Activated naive CD4-positive, alpha-beta T cell treated with anti-CD3 and anti-CD28 coated beads, Interleukin-2, amount 10 ng/mL, durations not matched to agents 7 days and 5 days (primary cell): Measurements from ENCODE around the gene CCDC120.

Source experiments
- CTCF ChIA-PET: fragments of 350-600 bp; sonication (Branson Sonifier 250); formaldehyde crosslinking; loops from one replicate; lab custom pipeline; 2021; ENCODE audit warnings: antibody characterized with exemption; lab: Charles Lee
- DNase-seq: peaks from one replicate; pipeline ENCODE4 v3.0.0-alpha.2; 2020
- H3K27ac Mint-ChIP-seq: one replicate; pipeline ENCODE4 v1.8.0; 2021; ENCODE audit warnings: mild to moderate bottlenecking, moderate library complexity, mixed read lengths
- H3K27me3 Mint-ChIP-seq: one replicate; pipeline ENCODE4 v1.8.0; 2021; ENCODE audit warnings: mild to moderate bottlenecking, mixed read lengths
- H3K36me3 Mint-ChIP-seq: one replicate; pipeline ENCODE4 v1.8.0; 2021; ENCODE audit warnings: mixed read lengths
- H3K4me1 Mint-ChIP-seq: one replicate; pipeline ENCODE4 v1.8.0; 2021; ENCODE audit warnings: mixed read lengths
- H3K4me3 Mint-ChIP-seq: one replicate; pipeline ENCODE4 v1.8.0; 2021; ENCODE audit warnings: mild to moderate bottlenecking, moderate library complexity, mixed read lengths
- H3K9me3 Mint-ChIP-seq: one replicate; pipeline ENCODE4 v1.8.0; 2021; ENCODE audit warnings: mixed read lengths

The CCDC120 gene

GRCh38 chrX:49101629-49101984 lies 42.8 kb downstream of the CCDC120 start:
- DNase-seq: peak; percentile 24
- H3K27me3 Mint-ChIP-seq: no peaks in the 10 kb centered on the region
- CTCF ChIA-PET: interaction anchor here (0.8 to 1.0 kb wide), 2 partner anchors 9 to 58 kb away, joined by 3 read pairs; partner anchors contain the start of gene TFE3
- H3K27ac Mint-ChIP-seq: peak overlapping the region; percentile 95
- H3K9me3 Mint-ChIP-seq: no peaks in the 10 kb centered on the region
- H3K4me1 Mint-ChIP-seq: peaks cover 21% of the 10 kb centered on the region
- H3K4me3 Mint-ChIP-seq: peak overlapping the region; percentile 85
- H3K36me3 Mint-ChIP-seq: peaks cover 3% of the 10 kb centered on the region

GRCh38 chrX:49102190-49102589 lies 43.4 kb downstream of the CCDC120 start:
- Mint-ChIP-seq H3K27me3 (no peaks in the 10 kb centered on the region), H3K4me3 (peak overlapping the region; percentile 85), H3K27ac (peak overlapping the region; percentile 58), H3K9me3 (no peaks in the 10 kb centered on the region), H3K4me1 (peaks cover 21% of the 10 kb centered on the region), H3K36me3 (peaks cover 3% of the 10 kb centered on the region)
- DNase-seq: no peak
- CTCF ChIA-PET: interaction anchor here (0.8 kb wide), 1 partner anchor 9 kb away, joined by 3 read pairs; no protein-coding TSS in a partner anchor

GRCh38 chrX:49103637-49104036 lies 44.8 kb downstream of the CCDC120 start:
- DNase-seq: no peak
- Mint-ChIP-seq H3K27me3 (no peaks in the 10 kb centered on the region), H3K27ac (no peak overlapping the region), H3K4me1 (peaks cover 21% of the 10 kb centered on the region), H3K36me3 (peaks cover 3% of the 10 kb centered on the region), H3K9me3 (no peaks in the 10 kb centered on the region), H3K4me3 (no peak overlapping the region)
- CTCF ChIA-PET: no interaction called here

GRCh38 chrX:49106296-49106695 lies 47.5 kb downstream of the CCDC120 start:
- Mint-ChIP-seq H3K4me3 (no peak overlapping the region), H3K4me1 (peaks cover 8% of the 10 kb centered on the region), H3K27ac (no peak overlapping the region), H3K36me3 (peaks cover 10% of the 10 kb centered on the region), H3K27me3 (no peaks in the 10 kb centered on the region), H3K9me3 (no peaks in the 10 kb centered on the region)
- CTCF ChIA-PET: interaction anchor here (0.6 to 1.9 kb wide), 3 partner anchors 14 to 135 kb away, joined by 3 to 4 read pairs (median 4); partner anchors contain the start of gene KCND1
- DNase-seq: no peak

- peaks cover 10% of the 10 kb centered on the region for H3K36me3 Mint-ChIP-seq
- no peaks in the 10 kb centered on the region for H3K9me3 Mint-ChIP-seq
- peak; percentile 26 for DNase-seq
- H3K27me3 Mint-ChIP-seq: no peaks in the 10 kb centered on the region
- H3K4me1 Mint-ChIP-seq: peaks cover 2% of the 10 kb centered on the region
- CTCF ChIA-PET: interaction anchor here (0.6 to 1.9 kb wide), 3 partner anchors 13 to 135 kb away, joined by 3 to 4 read pairs (median 4); partner anchors contain the start of gene KCND1
- no peak overlapping the region for H3K27ac Mint-ChIP-seq
- no peak overlapping the region for H3K4me3 Mint-ChIP-seq
These were observed 48.1 kb downstream of the CCDC120 start for GRCh38 chrX:49106930-49107329.

- DNase-seq: no peak
- H3K27ac Mint-ChIP-seq: no peak overlapping the region
- CTCF ChIA-PET: no interaction called here
- H3K4me3 Mint-ChIP-seq: no peak overlapping the region
- no peaks in the 10 kb centered on the region for H3K27me3 Mint-ChIP-seq
- H3K4me1 Mint-ChIP-seq: no peaks in the 10 kb centered on the region
- no peaks in the 10 kb centered on the region for H3K9me3 Mint-ChIP-seq
- H3K36me3 Mint-ChIP-seq: peaks cover 15% of the 10 kb centered on the region
These were observed 49.8 kb downstream of the CCDC120 start for GRCh38 chrX:49108641-49109040.

DNA sequence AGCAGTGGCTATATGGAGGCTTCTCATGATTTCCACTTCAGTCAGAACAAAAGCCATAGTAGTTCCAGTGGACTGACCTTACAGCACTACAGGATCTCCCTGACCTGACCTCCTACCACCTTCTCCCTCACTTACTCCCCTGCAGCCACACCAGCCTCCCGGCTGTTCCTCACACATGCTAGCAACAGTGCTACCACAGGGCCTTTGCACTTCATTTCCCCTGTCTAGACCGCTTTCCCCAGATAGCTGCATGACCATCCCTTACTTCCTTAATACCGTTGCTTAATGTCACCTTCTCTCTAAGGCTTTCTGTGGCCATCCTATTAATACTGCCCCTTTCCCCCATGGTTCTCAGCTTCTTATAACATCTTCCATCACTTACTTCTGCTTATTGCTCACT lies 51.6 kb downstream of the CCDC120 start:
- Mint-ChIP-seq H3K4me1 (no peaks in the 10 kb centered on the region), H3K4me3 (no peak overlapping the region), H3K27me3 (no peaks in the 10 kb centered on the region), H3K27ac (no peak overlapping the region), H3K9me3 (no peaks in the 10 kb centered on the region), H3K36me3 (peaks cover 18% of the 10 kb centered on the region)
- CTCF ChIA-PET: interaction anchor here (0.7 kb wide), 1 partner anchor 10 kb away, joined by 3 read pairs; no protein-coding TSS in a partner anchor
- DNase-seq: no peak

- no peak overlapping the region for H3K27ac Mint-ChIP-seq
- CTCF ChIA-PET: no interaction called here
These were observed 53.0 kb downstream of the CCDC120 start for GRCh38 chrX:49111791-49112190.

DNA sequence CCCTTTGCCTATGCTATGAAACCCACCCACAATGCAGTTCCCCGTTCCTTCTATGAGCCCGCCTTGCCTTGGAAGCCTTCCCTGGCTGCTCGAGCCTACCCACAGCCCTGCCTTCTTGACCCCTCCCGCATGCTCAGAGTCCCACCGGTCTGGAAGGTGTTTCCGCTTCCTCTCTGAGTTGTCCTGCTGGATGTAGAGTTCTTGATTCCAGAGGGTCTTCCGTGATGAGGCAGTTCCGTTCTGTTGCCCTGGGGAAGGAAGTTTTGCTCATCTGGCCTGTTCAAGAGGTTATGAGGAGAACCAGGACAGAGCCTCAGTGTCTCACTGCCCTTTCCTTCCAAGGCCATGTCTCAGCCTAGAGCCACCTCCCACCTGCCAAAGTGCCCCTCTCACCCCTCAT lies 57.3 kb downstream of the CCDC120 start:
- no peak for DNase-seq
- Mint-ChIP-seq H3K9me3 (no peaks in the 10 kb centered on the region), H3K36me3 (peaks cover 38% of the 10 kb centered on the region), H3K27me3 (no peaks in the 10 kb centered on the region), H3K4me1 (peaks cover 33% of the 10 kb centered on the region), H3K27ac (no peak overlapping the region), H3K4me3 (peak overlapping the region; percentile 94)
- CTCF ChIA-PET: no interaction called here

More at GRCh38 chrX:49111791-49112190, 53.0 kb downstream of the CCDC120 start:
- Mint-ChIP-seq H3K9me3 (no peaks in the 10 kb centered on the region), H3K4me1 (peaks cover 13% of the 10 kb centered on the region), H3K27me3 (no peaks in the 10 kb centered on the region), H3K4me3 (no peak overlapping the region), H3K36me3 (peaks cover 29% of the 10 kb centered on the region)
- DNase-seq: no peak

GRCh38 chrX:49116716-49117115 lies 57.9 kb downstream of the CCDC120 start:
- no peak for DNase-seq
- H3K27me3 Mint-ChIP-seq: no peaks in the 10 kb centered on the region
- H3K27ac Mint-ChIP-seq: peak overlapping the region; percentile 98
- no peaks in the 10 kb centered on the region for H3K9me3 Mint-ChIP-seq
- peaks cover 37% of the 10 kb centered on the region for H3K4me1 Mint-ChIP-seq
- H3K4me3 Mint-ChIP-seq: peak overlapping the region; percentile 94
- peaks cover 42% of the 10 kb centered on the region for H3K36me3 Mint-ChIP-seq
- CTCF ChIA-PET: no interaction called here

DNA sequence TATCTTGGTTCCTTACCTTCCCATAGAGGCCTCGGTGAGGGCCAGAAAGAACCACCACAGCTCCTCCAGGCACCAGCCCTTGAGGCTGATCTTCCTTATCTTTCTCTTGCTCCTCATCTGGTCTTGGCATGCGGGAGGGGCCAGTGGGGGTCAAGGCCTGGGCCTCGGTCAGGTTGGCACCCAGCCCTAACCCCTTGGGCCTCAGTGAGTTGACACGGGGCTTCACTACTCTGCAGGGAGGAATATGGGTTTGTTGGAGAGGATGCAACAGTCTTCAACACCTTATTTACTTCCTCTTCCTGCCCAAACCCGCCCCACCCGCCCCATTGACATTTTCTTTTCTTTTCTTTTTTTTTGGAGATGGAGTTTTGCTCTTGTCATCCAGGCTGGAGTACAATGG lies 58.8 kb downstream of the CCDC120 start:
- no peaks in the 10 kb centered on the region for H3K9me3 Mint-ChIP-seq
- H3K27ac Mint-ChIP-seq: peak overlapping the region; percentile 98
- peaks cover 39% of the 10 kb centered on the region for H3K36me3 Mint-ChIP-seq
- peak overlapping the region; percentile 94 for H3K4me3 Mint-ChIP-seq
- H3K27me3 Mint-ChIP-seq: no peaks in the 10 kb centered on the region
- no peak for DNase-seq
- CTCF ChIA-PET: no interaction called here
- peaks cover 45% of the 10 kb centered on the region for H3K4me1 Mint-ChIP-seq
